GM10266 (cell line): Measurements from ENCODE around the gene TOP1.
A peak's percentile ranks its signal among the peaks of the same experiment; 100 is the strongest.

Experiments
- DNase-seq: peaks from one replicate; pipeline ENCODE4 v3.0.0; 2012; ENCODE audit errors: extremely low spot score
- TF ChIP-seq, protein P1 (sequence below): IDR thresholded peaks from 2 replicates; pipeline ENCODE4 v1.5.1; 2012; ENCODE audit warnings: mild to moderate bottlenecking, low read depth; ENCODE audit not compliant: control insufficient read depth, insufficient read depth; ENCODE audit errors: missing control alignments

Gene TOP1

DNA sequence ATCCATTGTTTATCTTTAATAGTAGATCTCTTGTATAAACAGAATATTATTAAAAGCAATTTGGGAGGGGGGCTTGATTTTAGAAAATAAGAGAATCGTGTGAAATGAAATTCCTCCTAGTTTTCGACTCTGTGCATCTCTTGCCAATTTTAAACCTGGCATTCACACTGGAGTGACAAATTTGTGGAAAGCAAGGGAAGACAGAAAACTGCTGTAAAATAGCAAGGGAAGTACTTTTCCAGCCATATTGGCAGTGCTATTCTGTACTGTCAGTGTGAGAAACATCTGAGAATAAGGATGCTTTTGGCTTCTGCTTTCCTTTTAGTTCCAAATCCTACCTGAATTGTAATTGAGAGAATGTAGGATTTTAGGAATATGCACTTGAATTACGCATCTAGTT, 40.2 kb downstream of the TOP1 start:
- TF ChIP-seq, protein P1, sequence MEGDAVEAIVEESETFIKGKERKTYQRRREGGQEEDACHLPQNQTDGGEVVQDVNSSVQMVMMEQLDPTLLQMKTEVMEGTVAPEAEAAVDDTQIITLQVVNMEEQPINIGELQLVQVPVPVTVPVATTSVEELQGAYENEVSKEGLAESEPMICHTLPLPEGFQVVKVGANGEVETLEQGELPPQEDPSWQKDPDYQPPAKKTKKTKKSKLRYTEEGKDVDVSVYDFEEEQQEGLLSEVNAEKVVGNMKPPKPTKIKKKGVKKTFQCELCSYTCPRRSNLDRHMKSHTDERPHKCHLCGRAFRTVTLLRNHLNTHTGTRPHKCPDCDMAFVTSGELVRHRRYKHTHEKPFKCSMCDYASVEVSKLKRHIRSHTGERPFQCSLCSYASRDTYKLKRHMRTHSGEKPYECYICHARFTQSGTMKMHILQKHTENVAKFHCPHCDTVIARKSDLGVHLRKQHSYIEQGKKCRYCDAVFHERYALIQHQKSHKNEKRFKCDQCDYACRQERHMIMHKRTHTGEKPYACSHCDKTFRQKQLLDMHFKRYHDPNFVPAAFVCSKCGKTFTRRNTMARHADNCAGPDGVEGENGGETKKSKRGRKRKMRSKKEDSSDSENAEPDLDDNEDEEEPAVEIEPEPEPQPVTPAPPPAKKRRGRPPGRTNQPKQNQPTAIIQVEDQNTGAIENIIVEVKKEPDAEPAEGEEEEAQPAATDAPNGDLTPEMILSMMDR: no peak
- no peak for DNase-seq

DNA sequence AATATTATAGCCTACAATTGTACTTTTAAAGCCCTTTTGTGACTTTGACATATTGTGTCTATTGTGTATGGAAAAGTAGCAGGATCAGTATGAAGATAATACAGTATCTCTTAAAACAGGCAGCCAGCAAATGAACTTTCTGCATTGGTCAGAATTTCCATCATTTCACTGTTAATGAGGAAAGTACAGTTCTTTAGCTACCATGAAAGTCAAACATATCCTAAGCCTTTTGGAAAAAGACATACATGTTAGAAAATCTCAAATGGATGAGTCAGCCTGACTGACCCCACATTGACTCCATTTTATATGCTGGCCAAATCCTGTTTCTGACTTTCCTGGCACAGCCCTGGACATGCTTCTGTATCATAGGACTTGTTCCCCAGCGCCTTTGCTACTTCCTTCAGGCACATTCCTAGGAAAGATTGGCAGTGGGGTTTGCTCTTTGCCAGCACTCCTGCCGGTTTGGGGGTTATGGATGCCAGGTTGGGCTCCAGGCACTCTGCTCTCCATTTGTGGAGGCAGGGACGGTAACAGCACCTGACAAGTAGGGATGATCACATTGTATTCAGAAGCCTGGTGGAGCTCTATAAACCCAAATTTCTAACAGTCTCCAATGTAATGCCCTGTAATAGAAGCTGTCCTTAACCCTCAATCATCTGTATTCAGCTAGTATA, 43.7 kb downstream of the TOP1 start:
- TF ChIP-seq, protein P1: no peak
- no peak for DNase-seq

DNA sequence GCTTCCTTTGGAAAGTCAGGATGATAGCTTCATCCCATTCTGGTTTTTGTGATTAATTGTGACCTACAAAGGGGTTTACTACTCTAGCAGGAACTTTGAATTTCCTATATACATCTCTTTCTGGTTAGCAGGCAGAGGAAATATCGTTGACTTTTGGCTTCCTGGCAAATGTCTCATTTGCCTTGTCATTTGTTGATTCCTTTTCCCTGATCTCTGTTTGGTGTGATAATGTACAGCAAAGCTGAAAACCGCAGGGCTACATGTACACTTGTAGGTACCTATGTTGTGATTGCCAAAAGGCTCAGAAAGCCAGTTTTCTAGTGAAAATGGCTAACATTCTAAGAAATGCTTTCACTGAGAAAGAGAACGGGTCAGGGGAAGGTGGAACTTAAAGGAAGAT, 44.3 kb downstream of the TOP1 start:
- TF ChIP-seq, protein P1: no peak
- DNase-seq: no peak

DNA sequence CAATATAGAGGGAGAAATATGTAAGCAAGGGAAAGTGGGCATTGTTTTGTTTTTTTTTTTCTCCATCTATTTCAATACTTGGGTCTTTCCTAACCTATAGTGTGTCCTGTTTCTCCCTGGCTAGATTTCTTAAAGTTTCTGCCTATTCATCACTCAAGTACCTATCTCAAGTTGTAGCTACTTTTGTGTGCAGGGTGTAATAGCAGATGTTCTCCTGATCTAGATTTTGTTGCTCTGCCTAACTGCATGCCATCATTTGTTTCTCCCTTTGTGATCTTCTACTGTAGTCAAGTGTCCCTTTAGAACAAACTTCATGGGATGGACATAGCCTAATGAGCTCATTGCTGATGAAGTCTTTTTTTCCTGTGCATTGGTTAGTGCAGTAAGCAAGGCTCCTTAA, 45.8 kb downstream of the TOP1 start:
- DNase-seq: no peak
- TF ChIP-seq, protein P1: no peak

DNA sequence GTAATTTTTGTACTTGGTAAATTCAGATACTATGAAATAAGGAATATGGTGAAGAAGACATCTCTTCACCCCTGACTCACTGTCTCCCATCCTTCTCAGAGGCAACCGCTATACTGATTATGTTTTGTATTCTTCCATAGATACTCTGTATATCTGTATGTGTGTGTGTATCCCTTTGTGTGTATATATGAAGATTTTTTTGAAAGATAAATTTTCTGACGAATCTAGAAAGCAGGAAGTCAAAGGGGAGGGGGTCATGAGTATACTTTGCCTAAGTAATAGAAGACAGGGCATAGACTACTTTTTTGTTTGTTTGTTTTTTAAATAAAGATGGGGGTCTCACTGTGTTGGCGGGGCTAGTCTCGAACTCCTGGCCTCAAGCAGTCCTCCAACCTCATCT, 48.2 kb downstream of the TOP1 start:
- no peak for DNase-seq
- TF ChIP-seq, protein P1: no peak

DNA sequence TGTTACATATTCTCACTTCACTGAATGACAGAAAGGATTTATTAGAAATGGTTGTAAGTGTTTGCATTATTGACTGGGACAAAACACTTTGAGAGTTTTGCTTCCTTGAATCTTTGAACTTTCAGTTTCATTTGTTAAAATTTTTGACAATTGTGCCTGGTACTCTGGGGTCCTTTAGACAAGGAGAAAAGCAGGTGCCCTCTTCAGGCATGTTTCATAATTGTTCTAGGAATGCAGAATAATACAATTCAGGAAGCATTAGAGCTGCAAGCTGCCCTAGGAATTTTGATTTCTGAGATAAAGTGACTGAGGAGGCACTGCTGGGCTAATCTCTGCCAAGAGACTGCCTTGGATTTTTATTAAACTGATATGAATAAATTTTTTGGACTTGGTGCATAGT, 49.7 kb downstream of the TOP1 start:
- no peak for DNase-seq
- TF ChIP-seq, protein P1: peak; percentile 4

DNA sequence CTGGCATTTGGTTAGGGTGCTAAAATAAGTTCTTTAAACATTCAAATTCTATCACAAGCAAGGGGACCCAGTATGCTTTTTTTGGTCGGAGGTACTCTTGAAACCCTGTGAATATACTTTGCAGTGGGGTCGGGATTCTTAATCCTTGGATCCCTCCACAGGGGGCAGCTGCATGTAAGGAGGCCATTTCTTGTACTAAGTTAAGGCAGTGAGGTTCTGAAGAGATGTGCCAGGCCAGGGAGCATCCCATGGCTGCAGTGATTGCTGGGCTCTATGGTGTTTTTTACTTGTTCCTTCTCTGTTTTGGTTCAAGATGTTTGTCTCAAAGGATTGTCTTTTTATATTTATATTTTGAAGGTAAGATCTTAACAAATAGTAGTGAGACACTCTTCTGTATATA, 50.4 kb downstream of the TOP1 start:
- TF ChIP-seq, protein P1: no peak
- DNase-seq: no peak
